Measurements from ENCODE around the gene PLAU. TPM values are rescaled to one million over a fixed set of nuclear protein-coding genes. Genes with fewer than 3 reads are reported as not detected.
"Not testable (repeated sequence)": the region's sequence is repeated elsewhere in the genome, so short reads cannot be mapped to it uniquely, and the experiment has no call there.

The PLAU gene
- total RNA-seq, 2 donors from 2014 or later, result 7.1 to 11.0 TPM

- 76% methylated on average over 6 of the region's 6 CpGs for WGBS
- no peaks in the 10 kb centered on the region for H3K27me3 ChIP-seq (replicated peaks; ENCODE audit: insufficient read depth)
- no peaks in the 10 kb centered on the region for H3K36me3 ChIP-seq
- H3K4me1 ChIP-seq (replicated peaks), result no peaks in the 10 kb centered on the region
- no peaks in the 10 kb centered on the region for H3K9me3 ChIP-seq
- intact Hi-C loops (cut with DNase I), result no loop called here
- no peak overlapping the region for H3K27ac ChIP-seq
- TF ChIP-seq POLR2AphosphoS5 (IDR thresholded peaks at IDR 0.05) (no peak), CTCF (IDR thresholded peaks at IDR 0.05) (no peak), POLR2A (IDR thresholded peaks at IDR 0.05) (no peak)
- no peak overlapping the region for H3K4me3 ChIP-seq
- no peak for DNase-seq (ENCODE audit: low spot score)
Observed at GRCh38 chr10:73959484-73960243, 48.7 kb downstream of the PLAU start.

GRCh38 chr10:73962386-73962785, 51.5 kb downstream of the PLAU start:
- intact Hi-C loops (cut with DNase I), result no loop called here
- Histone ChIP-seq H3K27ac (no peak overlapping the region), H3K4me1 (replicated peaks) (peaks cover 4% of the 10 kb centered on the region), H3K36me3 (no peaks in the 10 kb centered on the region), H3K27me3 (replicated peaks; ENCODE audit: insufficient read depth) (no peaks in the 10 kb centered on the region), H3K9me3 (no peaks in the 10 kb centered on the region), H3K4me3 (no peak overlapping the region)
- WGBS, result 88% methylated on average over 2 of the region's 2 CpGs
- no peak for DNase-seq (ENCODE audit: low spot score)
- TF ChIP-seq POLR2AphosphoS5 (IDR thresholded peaks at IDR 0.05), result no peak

GRCh38 chr10:73963533-73963932, 52.6 kb downstream of the PLAU start:
- H3K9me3 ChIP-seq; intact Hi-C loops (cut with DNase I); H3K27me3 ChIP-seq (replicated peaks; ENCODE audit: insufficient read depth); H3K4me3 ChIP-seq; DNase-seq (ENCODE audit: low spot score); H3K4me1 ChIP-seq (replicated peaks); H3K36me3 ChIP-seq; H3K27ac ChIP-seq: not testable (repeated sequence)
- 91% methylated on average over 12 of the region's 12 CpGs for WGBS

- Histone ChIP-seq H3K4me1 (replicated peaks) (peaks cover 4% of the 10 kb centered on the region), H3K27me3 (replicated peaks; ENCODE audit: insufficient read depth) (no peaks in the 10 kb centered on the region), H3K9me3 (no peaks in the 10 kb centered on the region), H3K4me3 (no peak overlapping the region), H3K27ac (no peak overlapping the region), H3K36me3 (no peaks in the 10 kb centered on the region)
- WGBS, result 94% methylated on average over 2 of the region's 2 CpGs
- TF ChIP-seq CTCF (IDR thresholded peaks at IDR 0.05) (no peak), POLR2AphosphoS5 (IDR thresholded peaks at IDR 0.05) (no peak), POLR2A (IDR thresholded peaks at IDR 0.05) (no peak)
- no peak for DNase-seq (ENCODE audit: low spot score)
- intact Hi-C loops (cut with DNase I), result no loop called here
Observed at GRCh38 chr10:73964743-73965142, 53.8 kb downstream of the PLAU start.

- WGBS, result 80% methylated on average over 12 of the region's 12 CpGs
- H3K4me3 ChIP-seq; intact Hi-C loops (cut with DNase I); H3K36me3 ChIP-seq; DNase-seq (ENCODE audit: low spot score); H3K9me3 ChIP-seq; H3K27me3 ChIP-seq (replicated peaks; ENCODE audit: insufficient read depth); H3K4me1 ChIP-seq (replicated peaks): not testable (repeated sequence)
- peak overlapping the region; percentile 73 to 81 for H3K27ac ChIP-seq
Observed at GRCh38 chr10:73965267-73965889, 54.4 kb downstream of the PLAU start.

GRCh38 chr10:73965890-73966768, 55.2 kb downstream of the PLAU start:
- 27% methylated on average over 16 of the region's 16 CpGs for WGBS
- Histone ChIP-seq H3K27me3 (replicated peaks; ENCODE audit: insufficient read depth) (no peaks in the 10 kb centered on the region), H3K27ac (peak overlapping the region; percentile 73 to 81), H3K4me3 (no peak overlapping the region), H3K4me1 (replicated peaks) (peaks cover 4% of the 10 kb centered on the region), H3K36me3 (no peaks in the 10 kb centered on the region), H3K9me3 (no peaks in the 10 kb centered on the region)
- DNase-seq (ENCODE audit: low spot score), result peak; percentile 60
- TF ChIP-seq POLR2A (IDR thresholded peaks at IDR 0.05) (no peak), POLR2AphosphoS5 (IDR thresholded peaks at IDR 0.05) (peak; percentile 91)
- intact Hi-C loops (cut with DNase I), result no loop called here
